Transverse colon (tissue), 3 donors: Measurements from ENCODE around the gene TSR3.
"Not testable (repeated sequence)": the region's sequence is repeated elsewhere in the genome, so short reads cannot be mapped to it uniquely, and the experiment has no call there.

Experiments used
- EP300 ChIP-seq: sonication (generic); formaldehyde crosslinking; IDR thresholded peaks from one replicate; pipeline ENCODE4 v1.6.1; 2017; ENCODE audit warnings: antibody characterized with exemption, low read depth
- POLR2A ChIP-seq: fragments of 450-650 bp; IDR thresholded peaks from one replicate; pipeline ENCODE4 v1.6.1; 2016; ENCODE audit warnings: antibody characterized with exemption, mild to moderate bottlenecking, moderate library complexity
- TF ChIP-seq, protein P1 (sequence below), 5 experiments: fragments of 200-600 bp in 3 of 5; fragments of 450-650 bp in 2 of 5; sonication (generic) in 3 of 5; IDR thresholded peaks; 1 replicate in 2 of 5; 2 replicates in 3 of 5; pipeline ENCODE4 v1.5.1; 2016 to 2017; ENCODE audit warnings: antibody characterized with exemption in 5 of 5, inconsistent platforms in 3 of 5, mild to moderate bottlenecking in 2 of 5, moderate library complexity in 1 of 5

DNA sequence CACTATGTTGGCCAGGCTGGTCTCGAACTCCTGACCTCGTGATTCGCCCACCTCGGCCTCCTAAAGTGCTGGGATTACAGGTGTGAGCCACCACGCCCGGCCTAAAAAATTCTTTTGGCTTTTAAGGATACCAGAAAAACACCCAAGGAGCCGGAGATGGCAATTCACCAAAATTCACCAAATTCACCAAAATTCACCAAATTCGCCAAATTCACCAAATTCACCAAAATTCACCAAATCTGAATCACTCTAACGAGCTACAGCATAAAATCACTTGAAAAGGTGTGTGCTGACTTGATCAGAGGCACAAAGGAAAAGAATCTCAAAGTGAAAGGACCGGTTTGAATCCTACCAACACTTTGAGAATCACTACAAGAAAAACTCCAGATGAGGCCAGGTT lies 22.7 kb downstream of the TSR3 start:
- TF ChIP-seq, protein P1, sequence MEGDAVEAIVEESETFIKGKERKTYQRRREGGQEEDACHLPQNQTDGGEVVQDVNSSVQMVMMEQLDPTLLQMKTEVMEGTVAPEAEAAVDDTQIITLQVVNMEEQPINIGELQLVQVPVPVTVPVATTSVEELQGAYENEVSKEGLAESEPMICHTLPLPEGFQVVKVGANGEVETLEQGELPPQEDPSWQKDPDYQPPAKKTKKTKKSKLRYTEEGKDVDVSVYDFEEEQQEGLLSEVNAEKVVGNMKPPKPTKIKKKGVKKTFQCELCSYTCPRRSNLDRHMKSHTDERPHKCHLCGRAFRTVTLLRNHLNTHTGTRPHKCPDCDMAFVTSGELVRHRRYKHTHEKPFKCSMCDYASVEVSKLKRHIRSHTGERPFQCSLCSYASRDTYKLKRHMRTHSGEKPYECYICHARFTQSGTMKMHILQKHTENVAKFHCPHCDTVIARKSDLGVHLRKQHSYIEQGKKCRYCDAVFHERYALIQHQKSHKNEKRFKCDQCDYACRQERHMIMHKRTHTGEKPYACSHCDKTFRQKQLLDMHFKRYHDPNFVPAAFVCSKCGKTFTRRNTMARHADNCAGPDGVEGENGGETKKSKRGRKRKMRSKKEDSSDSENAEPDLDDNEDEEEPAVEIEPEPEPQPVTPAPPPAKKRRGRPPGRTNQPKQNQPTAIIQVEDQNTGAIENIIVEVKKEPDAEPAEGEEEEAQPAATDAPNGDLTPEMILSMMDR (IDR thresholded peaks at IDR 0.05): not testable (repeated sequence)
- not testable (repeated sequence) for TF ChIP-seq POLR2A, EP300
